Measurements from ENCODE around the gene MAJIN. TPM values are rescaled to one million over a fixed set of nuclear protein-coding genes. Genes with fewer than 3 reads are reported as not detected.

The MAJIN gene
- total RNA-seq, 5 donors from 2014 or later (not counting 1 experiment from before 2014, with no cell fraction given), result 0.44 to 1.8 (median 0.82) TPM; not detected in 1

- Histone ChIP-seq H3K4me1 (ENCODE audit: control insufficient read depth in 1 of 2, extremely low read depth in 1 of 2, insufficient read depth in 2 of 2, low read length in 2 of 2) (no peaks in the 10 kb centered on the region), H3K36me3 (ENCODE audit: control insufficient read depth in 2 of 2, extremely low read depth in 1 of 2, insufficient read depth in 1 of 2, low read length in 1 of 2) (peaks cover 14 to 17% of the 10 kb centered on the region in 2 donors), H3K4me3 (ENCODE audit: control insufficient read depth in 1 of 2, extremely low read depth in 1 of 2, low read length in 1 of 2) (no peak overlapping the region), H3K9me3 (no peaks in the 10 kb centered on the region), H3K27me3 (replicated peaks in 1 of 2; ENCODE audit: control insufficient read depth in 2 of 2, extremely low read depth in 1 of 2, insufficient read depth in 2 of 2, low read length in 1 of 2) (peaks cover 2 to 6% of the 10 kb centered on the region in 2 experiments), H3K27ac (ENCODE audit: low read length) (no peak overlapping the region)
- no peak overlapping the region for H3K4me3 Mint-ChIP-seq
- no peaks in the 10 kb centered on the region for H3K9me3 Mint-ChIP-seq
- ChIA-PET POLR2A (no interaction called here), CTCF (no interaction called here)
- no peaks in the 10 kb centered on the region for H3K4me1 Mint-ChIP-seq
- WGBS (ENCODE audit: insufficient coverage), result 72% methylated on average over 4 of the region's 4 CpGs
- H3K27ac Mint-ChIP-seq, result no peak overlapping the region
- DNase-seq, result no peak
- peaks cover 15% of the 10 kb centered on the region for H3K36me3 Mint-ChIP-seq
- H3K27me3 Mint-ChIP-seq, result peaks cover 2 to 4% of the 10 kb centered on the region in 2 donors
- ATAC-seq (replicated peaks in 1 of 4), result no peak
Observed at GRCh38 chr11:64936539-64936938, 35.4 kb downstream of the MAJIN start.

- Histone ChIP-seq H3K4me3 (ENCODE audit: control insufficient read depth in 1 of 2, extremely low read depth in 1 of 2, low read length in 1 of 2) (no peak within 1 kb of the TSS), H3K27me3 (replicated peaks in 1 of 2; ENCODE audit: control insufficient read depth in 2 of 2, extremely low read depth in 1 of 2, insufficient read depth in 2 of 2, low read length in 1 of 2) (peaks cover 2 to 6% of the 10 kb centered on the region in 2 experiments), H3K4me1 (ENCODE audit: control insufficient read depth in 1 of 2, extremely low read depth in 1 of 2, insufficient read depth in 2 of 2, low read length in 2 of 2) (no peaks in the 10 kb centered on the region), H3K9me3 (no peaks in the 10 kb centered on the region), H3K36me3 (ENCODE audit: control insufficient read depth in 2 of 2, extremely low read depth in 1 of 2, insufficient read depth in 1 of 2, low read length in 1 of 2) (peaks cover 20 to 26% of the 10 kb centered on the region in 2 donors), H3K27ac (ENCODE audit: low read length) (no peak within 1 kb of the TSS)
- DNase-seq, result no peak
- ChIA-PET POLR2A (no interaction called here), CTCF (interaction anchor here in 1 of 2 donors (0.6 kb wide), 2 partner anchors 497 to 576 kb away, joined by 3 to 4 read pairs; no protein-coding TSS in a partner anchor)
- no peak for ATAC-seq (replicated peaks in 1 of 4)
- WGBS (ENCODE audit: insufficient coverage), result 77% methylated on average over 11 of the region's 14 CpGs
- Mint-ChIP-seq H3K27ac (no peak within 1 kb of the TSS), H3K4me3 (no peak within 1 kb of the TSS), H3K9me3 (no peaks in the 10 kb centered on the region), H3K4me1 (no peaks in the 10 kb centered on the region), H3K36me3 (peaks cover 25% of the 10 kb centered on the region), H3K27me3 (peaks cover 0 to 4% of the 10 kb centered on the region in 2 donors)
Observed at GRCh38 chr11:64935359-64936081, 36.4 kb downstream of the MAJIN start, which contains the start of gene GPHA2. TSS of gene GPHA2 (minus strand) at chr11:64935893. CDS start at chr11:64935460, 433 bp downstream.

- CTCF ChIA-PET, result no interaction called here
- peaks cover 0 to 6% of the 10 kb centered on the region in 2 experiments for H3K27me3 ChIP-seq (replicated peaks in 1 of 2; ENCODE audit: control insufficient read depth in 2 of 2, extremely low read depth in 1 of 2, insufficient read depth in 2 of 2, low read length in 1 of 2)
- ATAC-seq (replicated peaks in 1 of 4) (no peak), DNase-seq (no peak)
- no peak overlapping the region for H3K27ac Mint-ChIP-seq
- H3K9me3 ChIP-seq, result no peaks in the 10 kb centered on the region
- no peaks in the 10 kb centered on the region for H3K4me1 ChIP-seq (ENCODE audit: control insufficient read depth in 1 of 2, extremely low read depth in 1 of 2, insufficient read depth in 2 of 2, low read length in 2 of 2)
- H3K27ac ChIP-seq (ENCODE audit: low read length), result no peak overlapping the region
- no peaks in the 10 kb centered on the region for H3K4me1 Mint-ChIP-seq
- 92% methylated on average over 22 of the region's 27 CpGs for WGBS (ENCODE audit: insufficient coverage)
- peaks cover 32% of the 10 kb centered on the region for H3K36me3 Mint-ChIP-seq
- POLR2A ChIA-PET, result interaction anchor here in 1 of 2 donors (0.6 kb wide), 1 partner anchor 39 kb away, joined by 9 read pairs; no protein-coding TSS in a partner anchor
- H3K4me3 Mint-ChIP-seq, result no peak overlapping the region
- peaks cover 23 to 30% of the 10 kb centered on the region in 2 donors for H3K36me3 ChIP-seq (ENCODE audit: control insufficient read depth in 2 of 2, extremely low read depth in 1 of 2, insufficient read depth in 1 of 2, low read length in 1 of 2)
- no peak overlapping the region for H3K4me3 ChIP-seq (ENCODE audit: control insufficient read depth in 1 of 2, extremely low read depth in 1 of 2, low read length in 1 of 2)
- H3K27me3 Mint-ChIP-seq, result peaks cover 0 to 4% of the 10 kb centered on the region in 2 donors
- H3K9me3 Mint-ChIP-seq, result no peaks in the 10 kb centered on the region
Observed at GRCh38 chr11:64934682-64935358, 37.1 kb downstream of the MAJIN start.

GRCh38 chr11:64933935-64934681 is 37.8 kb downstream of the MAJIN start:
- Mint-ChIP-seq H3K9me3 (no peaks in the 10 kb centered on the region), H3K4me3 (no peak overlapping the region), H3K36me3 (peaks cover 37% of the 10 kb centered on the region), H3K27ac (no peak overlapping the region), H3K27me3 (no peaks in the 10 kb centered on the region), H3K4me1 (no peaks in the 10 kb centered on the region)
- Histone ChIP-seq H3K4me3 (ENCODE audit: control insufficient read depth in 1 of 2, extremely low read depth in 1 of 2, low read length in 1 of 2) (no peak overlapping the region), H3K4me1 (ENCODE audit: control insufficient read depth in 1 of 2, extremely low read depth in 1 of 2, insufficient read depth in 2 of 2, low read length in 2 of 2) (no peaks in the 10 kb centered on the region), H3K9me3 (no peaks in the 10 kb centered on the region), H3K27ac (ENCODE audit: low read length) (no peak overlapping the region), H3K36me3 (ENCODE audit: control insufficient read depth in 2 of 2, extremely low read depth in 1 of 2, insufficient read depth in 1 of 2, low read length in 1 of 2) (peaks cover 23 to 31% of the 10 kb centered on the region in 2 donors), H3K27me3 (replicated peaks in 1 of 2; ENCODE audit: control insufficient read depth in 2 of 2, extremely low read depth in 1 of 2, insufficient read depth in 2 of 2, low read length in 1 of 2) (peaks cover 0 to 2% of the 10 kb centered on the region in 2 experiments)
- DNase-seq (no peak), ATAC-seq (replicated peaks in 1 of 4) (no peak)
- ChIA-PET CTCF (no interaction called here), POLR2A (interaction anchor here (0.6 kb wide), 2 partner anchors 40 to 118 kb away, joined by 8 to 9 read pairs; no protein-coding TSS in a partner anchor)
- WGBS (ENCODE audit: insufficient coverage), result 86% methylated on average over 6 of the region's 10 CpGs

GRCh38 chr11:64933213-64933934 is 38.5 kb downstream of the MAJIN start:
- 100% methylated on average over 2 of the region's 12 CpGs for WGBS (ENCODE audit: insufficient coverage)
- Mint-ChIP-seq H3K4me3 (no peak overlapping the region), H3K27ac (no peak overlapping the region), H3K9me3 (no peaks in the 10 kb centered on the region), H3K4me1 (no peaks in the 10 kb centered on the region), H3K27me3 (no peaks in the 10 kb centered on the region), H3K36me3 (peaks cover 37% of the 10 kb centered on the region)
- Histone ChIP-seq H3K36me3 (ENCODE audit: control insufficient read depth in 2 of 2, extremely low read depth in 1 of 2, insufficient read depth in 1 of 2, low read length in 1 of 2) (peaks cover 23 to 34% of the 10 kb centered on the region in 2 donors), H3K9me3 (no peaks in the 10 kb centered on the region), H3K27ac (ENCODE audit: low read length) (no peak overlapping the region), H3K4me1 (ENCODE audit: control insufficient read depth in 1 of 2, extremely low read depth in 1 of 2, insufficient read depth in 2 of 2, low read length in 2 of 2) (no peaks in the 10 kb centered on the region), H3K4me3 (ENCODE audit: control insufficient read depth in 1 of 2, extremely low read depth in 1 of 2, low read length in 1 of 2) (no peak overlapping the region), H3K27me3 (replicated peaks in 1 of 2; ENCODE audit: control insufficient read depth in 2 of 2, extremely low read depth in 1 of 2, insufficient read depth in 2 of 2, low read length in 1 of 2) (no peaks in the 10 kb centered on the region)
- ATAC-seq (replicated peaks in 1 of 4) (peak in 1 of 4 experiments; percentile 17), DNase-seq (no peak)
- CTCF ChIA-PET, result no interaction called here
- POLR2A ChIA-PET, result interaction anchor here in 1 of 2 donors (0.6 kb wide), 2 partner anchors 117 to 1637 kb away, joined by 5 to 8 read pairs; no protein-coding TSS in a partner anchor

All from T-cell (primary cell).